Measurements from ENCODE around the gene GPR3.
"Not testable (repeated sequence)": the region's sequence is repeated elsewhere in the genome, so short reads cannot be mapped to it uniquely, and the experiment has no call there.

GPR3 gene

DNA sequence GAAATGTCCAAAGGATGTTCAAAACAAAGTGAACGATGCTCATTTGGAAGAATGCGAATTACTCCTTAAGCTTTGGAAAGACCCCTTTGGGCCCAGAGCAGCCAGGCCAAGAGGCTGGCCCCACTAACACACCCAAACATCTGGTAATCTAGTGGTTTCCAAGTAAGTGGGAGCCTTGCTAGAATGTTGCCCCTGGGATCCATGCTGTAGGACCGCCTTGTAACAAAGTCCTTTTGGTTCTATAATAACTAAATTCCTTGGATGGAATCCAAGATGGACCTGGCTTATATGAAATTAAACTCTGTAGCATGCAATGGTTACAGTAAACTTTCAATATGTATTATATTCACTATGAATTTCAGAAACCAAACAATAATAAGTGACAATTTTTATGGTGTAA, 25.3 kb downstream of the GPR3 start:
- in situ Hi-C loops (cut with HindIII; ENCODE audit: low sequenced_read_pairs), result loop anchor here (25.0 kb wide), 1 partner anchor 170 kb away; no protein-coding TSS in a partner anchor

DNA sequence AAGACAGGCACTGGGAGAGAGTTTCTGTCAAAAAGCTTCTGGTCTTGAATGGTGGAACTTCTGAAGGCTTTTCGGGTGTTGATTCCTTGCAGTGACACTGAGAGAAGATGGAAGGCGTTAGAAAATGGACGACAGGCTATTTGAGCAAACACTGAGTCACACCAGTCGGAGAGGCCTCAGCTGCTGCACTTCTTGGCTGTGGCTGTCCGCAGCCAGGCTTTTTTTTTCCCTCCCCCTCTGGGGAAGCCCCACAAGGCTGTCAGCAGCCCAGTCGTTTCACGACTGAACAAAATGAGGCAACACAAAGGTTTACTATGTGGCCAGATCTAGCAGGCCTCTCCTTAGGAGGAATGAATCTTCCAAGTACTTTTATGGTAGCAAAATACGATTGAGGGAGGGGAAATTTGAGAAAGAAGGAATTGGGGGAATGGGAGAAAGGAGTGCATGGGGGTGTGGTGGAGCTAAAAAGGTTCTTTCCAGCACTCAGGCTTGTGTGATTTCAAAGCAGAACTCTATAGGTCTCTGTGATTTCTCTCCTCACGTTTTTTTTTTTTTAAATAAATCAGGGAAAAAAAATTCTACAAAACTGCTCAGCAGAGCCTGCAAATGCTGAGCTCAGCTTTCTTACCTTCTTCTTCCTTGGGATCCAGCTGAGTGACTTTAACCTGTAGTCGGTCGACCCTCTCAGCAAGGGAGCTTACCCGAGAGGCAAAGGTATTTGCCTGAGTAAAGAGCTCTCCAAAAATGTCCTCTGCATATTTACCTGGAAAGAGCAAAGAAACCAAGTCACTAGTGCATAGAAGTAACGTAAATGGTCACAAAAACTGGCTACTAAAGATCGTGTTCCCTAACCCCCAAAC, 26.1 kb downstream of the GPR3 start:
- in situ Hi-C loops (cut with HindIII; ENCODE audit: low sequenced_read_pairs), result loop anchor here (25.0 kb wide), 1 partner anchor 169 kb away; no protein-coding TSS in a partner anchor

DNA sequence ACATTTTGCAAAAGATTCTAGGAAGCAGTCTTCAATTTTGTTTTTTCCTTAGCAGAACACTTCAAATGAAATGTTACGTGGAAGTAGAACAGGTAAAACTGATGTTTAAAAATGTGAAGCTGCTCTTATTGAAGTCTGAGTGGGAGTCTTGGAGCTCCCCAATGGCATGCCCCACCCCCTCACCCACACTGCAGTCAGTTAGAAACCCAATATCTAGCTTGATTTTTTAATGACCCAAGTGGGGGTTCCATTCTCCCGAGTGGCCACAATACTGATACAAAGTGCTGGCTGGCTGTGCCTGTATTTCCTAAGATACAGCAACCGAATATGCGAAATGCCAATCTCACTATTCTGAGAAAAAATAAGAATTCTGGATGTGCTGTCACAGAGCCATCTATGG, 31.3 kb downstream of the GPR3 start:
- in situ Hi-C loops (cut with HindIII; ENCODE audit: low sequenced_read_pairs), result loop anchor here (25.0 kb wide), 1 partner anchor 164 kb away; no protein-coding TSS in a partner anchor

DNA sequence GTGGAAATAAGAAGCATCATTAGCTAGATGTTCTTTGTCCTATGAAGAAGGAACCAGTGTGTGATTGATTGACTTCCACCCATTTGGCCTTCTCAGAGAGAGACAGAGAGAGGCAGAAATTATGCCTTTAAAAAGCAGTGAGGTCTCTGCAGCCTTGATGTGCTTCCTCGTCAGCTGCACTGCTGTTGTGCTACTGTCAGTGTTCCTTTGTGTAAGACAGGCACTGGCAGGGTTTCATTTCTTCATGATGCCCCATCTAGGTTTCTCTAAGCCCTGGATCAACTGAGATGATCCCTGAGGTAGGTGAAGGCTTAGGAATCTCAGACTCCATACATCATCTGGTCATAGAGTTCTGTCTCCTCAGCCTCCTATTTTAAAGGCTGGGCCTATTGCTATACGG, 34.9 kb downstream of the GPR3 start:
- in situ Hi-C loops (cut with HindIII; ENCODE audit: low sequenced_read_pairs), result no loop called here

DNA sequence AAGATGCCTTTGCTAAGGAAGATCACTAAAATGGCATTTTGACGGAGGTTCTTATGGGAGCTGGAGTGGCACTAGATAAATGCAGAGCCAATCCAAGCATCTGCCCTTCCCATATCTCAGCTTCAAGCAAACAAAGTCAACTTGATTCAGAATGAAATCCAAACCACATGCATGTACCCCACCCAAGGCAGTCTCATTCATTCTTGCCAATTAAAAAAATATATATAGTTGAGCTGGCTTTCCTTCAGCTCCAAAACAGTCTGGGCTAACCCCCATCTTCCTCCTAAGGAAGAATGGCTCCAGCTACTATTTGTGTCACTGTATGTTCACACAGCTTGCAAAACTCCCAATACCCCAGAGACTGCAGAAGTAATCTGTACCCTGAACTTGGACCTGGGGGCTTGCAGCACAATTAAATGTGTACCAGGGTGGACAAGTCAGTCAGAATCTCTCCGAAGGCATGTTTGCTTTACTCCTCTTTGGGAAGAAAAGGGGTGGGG, 35.4 kb downstream of the GPR3 start:
- in situ Hi-C loops (cut with HindIII; ENCODE audit: low sequenced_read_pairs), result no loop called here

DNA sequence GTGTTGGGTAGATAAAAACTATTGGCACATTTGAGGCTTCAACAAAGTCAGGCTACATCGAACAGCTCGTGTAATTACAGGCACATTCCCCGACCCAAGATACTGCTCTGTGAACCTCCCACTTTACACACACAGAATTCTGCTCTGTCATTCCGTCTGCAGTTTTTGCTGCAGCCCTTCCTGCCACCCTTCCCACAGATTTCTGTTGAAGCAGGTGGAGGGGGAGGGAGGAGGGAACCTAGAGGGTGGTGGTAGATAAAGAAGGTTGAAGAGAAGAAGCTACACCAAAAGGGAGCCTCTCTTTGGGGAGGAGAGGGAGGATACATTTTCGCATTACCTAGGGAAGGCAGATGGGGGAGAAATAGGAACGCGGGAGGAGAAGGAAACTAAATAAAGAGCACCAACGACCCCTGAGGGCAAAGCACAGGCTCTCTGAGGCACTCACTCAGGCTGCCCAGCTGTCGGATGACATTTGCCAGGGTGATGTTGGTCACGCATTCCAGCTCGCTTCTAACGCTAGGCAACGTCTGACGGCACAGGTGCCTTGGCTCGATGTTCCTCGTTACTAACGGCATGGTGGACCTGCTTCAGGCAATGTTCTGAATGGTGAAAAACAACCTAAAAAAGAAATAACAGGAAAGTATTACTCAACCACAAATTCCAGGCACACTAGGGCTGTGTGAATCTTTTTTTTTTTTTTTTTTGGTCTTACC, 36.0 kb downstream of the GPR3 start:
- in situ Hi-C loops (cut with HindIII; ENCODE audit: low sequenced_read_pairs), result no loop called here

DNA sequence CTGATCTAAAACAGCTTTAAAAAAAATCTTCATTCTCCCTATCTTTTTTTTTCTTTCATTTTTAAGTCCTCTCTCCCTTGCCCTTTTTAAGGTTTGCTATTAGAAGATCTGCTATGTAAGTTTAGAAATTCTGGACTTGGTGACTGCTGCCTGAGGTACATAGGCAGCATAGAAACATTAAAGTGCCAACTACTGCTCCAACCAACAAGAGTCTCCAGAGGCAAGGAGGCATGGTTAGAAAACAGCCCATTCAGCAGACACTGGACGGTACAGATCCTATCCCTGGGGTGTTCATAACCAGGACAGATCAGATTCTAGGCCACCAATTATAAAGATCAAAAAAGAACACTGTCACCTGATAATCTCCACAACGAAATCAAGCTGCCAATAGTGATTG, 36.6 kb downstream of the GPR3 start:
- in situ Hi-C loops (cut with HindIII; ENCODE audit: low sequenced_read_pairs), result no loop called here

DNA sequence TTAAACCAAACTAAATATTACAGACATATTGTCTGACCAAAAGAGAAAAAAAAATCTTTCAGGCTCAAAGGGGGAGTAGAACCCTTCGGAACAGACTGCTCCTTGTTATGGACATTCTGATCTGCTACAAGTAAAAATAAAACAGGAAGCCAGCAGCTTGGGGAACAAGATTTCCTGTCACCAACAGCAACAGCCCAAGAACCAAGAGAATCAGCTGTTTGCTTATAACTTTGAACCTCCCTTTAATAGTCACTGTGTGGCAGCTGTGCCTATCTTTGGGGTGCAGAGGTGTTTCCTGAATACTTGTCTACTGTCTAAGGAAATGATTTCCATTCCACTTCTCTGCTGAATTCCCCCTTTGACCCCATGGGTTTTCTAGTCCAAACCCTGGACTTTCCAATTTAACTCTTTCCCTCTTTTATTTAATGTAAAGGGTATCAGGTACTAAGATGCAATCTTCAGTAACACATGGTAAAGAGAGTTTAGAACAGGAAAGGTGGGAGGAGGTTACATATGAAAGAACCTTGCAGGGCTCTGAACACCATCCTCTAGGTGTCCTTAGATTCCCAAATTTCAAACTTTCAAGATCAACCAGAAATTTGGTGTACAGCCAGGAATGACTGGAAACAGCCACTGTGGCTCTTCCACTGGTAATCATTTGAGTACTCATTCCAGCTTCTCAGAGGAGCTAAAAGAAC, 38.6 kb downstream of the GPR3 start:
- in situ Hi-C loops (cut with HindIII; ENCODE audit: low sequenced_read_pairs), result no loop called here

DNA sequence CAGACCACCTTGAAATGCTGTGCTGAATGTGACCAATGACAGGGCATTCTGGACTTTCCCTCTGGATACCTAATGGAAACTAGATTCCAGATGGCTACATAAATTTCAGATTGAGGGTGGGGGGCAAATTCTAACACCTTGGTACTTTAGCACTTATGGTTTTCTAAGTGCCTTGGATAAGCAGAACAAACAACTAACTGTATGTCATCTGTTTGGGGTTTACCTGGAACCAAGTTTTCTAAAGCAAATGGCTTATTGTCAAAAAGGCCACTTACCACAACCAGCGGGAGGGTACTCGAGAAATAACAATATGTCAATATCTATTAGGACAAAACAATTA, 39.1 kb downstream of the GPR3 start:
- in situ Hi-C loops (cut with HindIII; ENCODE audit: low sequenced_read_pairs), result no loop called here

DNA sequence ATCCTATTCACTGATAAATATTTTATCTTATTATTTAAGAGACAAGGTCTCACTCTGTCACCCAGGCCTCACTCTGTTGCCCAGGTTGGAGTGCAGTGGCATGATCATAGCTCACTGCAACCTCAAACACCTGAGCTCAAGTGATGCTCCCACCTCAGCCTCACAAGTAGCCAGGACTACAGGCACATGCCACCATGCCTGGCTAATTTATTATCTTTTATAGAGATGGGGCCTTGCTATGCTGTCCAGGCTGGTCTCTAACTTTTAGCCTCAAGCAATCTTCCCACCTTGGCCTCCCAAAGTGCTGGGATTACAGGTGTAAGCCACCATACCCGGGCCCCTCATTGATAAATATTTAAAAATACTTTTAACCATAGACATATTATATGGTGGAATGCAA, 40.3 kb downstream of the GPR3 start:
- in situ Hi-C loops (cut with HindIII; ENCODE audit: low sequenced_read_pairs), result not testable (repeated sequence)

DNA sequence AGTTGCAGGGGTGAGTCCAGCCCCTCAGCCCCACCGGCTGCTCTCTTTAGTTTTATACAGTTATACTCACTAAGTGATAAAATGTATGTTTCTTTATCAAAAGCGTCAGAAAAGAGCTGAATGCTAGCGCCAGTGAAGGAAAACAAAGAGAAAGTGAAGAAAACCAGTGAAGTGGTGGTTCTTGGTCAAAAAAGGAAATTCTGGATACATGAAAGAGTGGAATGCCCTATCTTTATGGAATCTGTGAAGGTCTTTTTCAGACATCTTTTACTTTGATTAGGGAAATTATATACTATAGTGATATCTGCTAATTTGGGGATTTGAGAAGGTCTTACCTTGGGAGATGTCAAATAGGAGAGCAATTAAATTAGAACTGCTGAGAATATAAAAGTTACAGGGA, 41.3 kb downstream of the GPR3 start:
- in situ Hi-C loops (cut with HindIII; ENCODE audit: low sequenced_read_pairs), result no loop called here

DNA sequence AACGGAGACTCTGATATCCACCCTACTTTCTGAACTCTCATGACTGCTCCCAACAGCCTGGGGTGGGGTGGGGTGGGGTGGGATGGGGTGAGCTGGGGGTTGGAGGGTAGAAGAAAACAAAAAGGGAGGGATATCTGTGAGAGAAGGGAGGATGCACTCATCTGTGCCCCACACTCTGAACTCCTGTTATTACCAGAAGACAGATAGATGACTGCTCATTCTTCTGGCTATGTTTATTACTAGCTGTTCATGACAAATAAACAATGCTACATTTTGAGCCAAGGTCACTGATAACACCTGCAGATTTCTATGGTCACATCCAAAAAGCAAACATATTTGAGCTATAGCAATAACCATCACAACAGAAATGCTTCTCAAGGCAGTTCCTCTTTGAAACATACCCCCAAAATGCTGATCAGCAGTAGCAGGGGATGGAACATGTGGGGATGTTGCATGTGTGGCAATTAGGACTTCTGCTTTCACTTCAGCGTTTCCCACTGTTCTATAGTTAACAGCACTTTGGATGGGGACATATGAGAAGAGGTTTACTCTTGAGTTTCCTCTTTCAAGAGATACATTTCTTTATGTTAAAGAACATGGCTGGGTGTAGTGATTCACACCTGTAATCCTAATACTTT, 43.3 kb downstream of the GPR3 start:
- in situ Hi-C loops (cut with HindIII; ENCODE audit: low sequenced_read_pairs), result no loop called here

DNA sequence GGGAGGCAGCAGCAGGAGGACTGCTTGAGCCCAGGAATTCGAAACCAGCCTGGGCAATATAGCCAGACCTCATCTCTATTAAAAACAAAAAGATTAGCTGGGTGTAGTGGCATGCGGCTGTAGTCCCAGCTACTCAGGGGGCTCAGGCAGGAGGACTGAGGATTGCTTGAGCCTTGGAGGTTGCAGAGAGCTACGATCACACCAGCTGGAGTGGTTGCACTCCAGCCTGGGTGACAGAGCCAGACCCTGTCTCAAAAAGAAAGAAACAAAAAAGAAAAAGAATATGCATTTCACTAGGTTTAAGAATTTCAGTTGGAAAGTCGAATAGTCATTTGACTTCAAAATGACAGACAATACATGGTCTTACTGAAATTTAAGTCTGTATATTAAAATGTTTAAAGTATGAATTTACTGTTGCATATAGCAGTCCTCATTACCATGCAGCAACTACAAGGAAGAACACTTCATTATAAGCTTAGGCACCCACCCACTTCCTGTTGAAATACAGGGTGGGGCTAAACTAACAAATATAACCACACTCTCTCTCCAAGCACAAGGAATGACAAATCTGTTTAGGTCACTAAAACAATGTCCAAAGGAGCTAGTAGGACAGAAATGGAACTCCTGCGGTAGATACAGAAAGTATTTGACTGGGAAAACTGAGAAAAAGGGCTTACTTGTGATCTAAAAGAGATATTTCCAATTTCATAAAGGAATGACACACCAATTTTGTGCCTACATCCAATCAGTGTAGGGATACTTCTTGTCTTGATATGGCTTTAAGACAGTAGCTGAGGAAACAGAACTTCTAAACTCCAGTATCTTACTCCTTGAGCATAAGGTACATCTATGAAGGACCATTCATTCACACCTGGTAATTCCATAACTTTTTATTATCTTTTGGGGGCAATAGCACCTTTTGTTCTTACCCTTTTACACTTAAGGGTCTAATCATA, 44.1 kb downstream of the GPR3 start:
- in situ Hi-C loops (cut with HindIII; ENCODE audit: low sequenced_read_pairs), result no loop called here

DNA sequence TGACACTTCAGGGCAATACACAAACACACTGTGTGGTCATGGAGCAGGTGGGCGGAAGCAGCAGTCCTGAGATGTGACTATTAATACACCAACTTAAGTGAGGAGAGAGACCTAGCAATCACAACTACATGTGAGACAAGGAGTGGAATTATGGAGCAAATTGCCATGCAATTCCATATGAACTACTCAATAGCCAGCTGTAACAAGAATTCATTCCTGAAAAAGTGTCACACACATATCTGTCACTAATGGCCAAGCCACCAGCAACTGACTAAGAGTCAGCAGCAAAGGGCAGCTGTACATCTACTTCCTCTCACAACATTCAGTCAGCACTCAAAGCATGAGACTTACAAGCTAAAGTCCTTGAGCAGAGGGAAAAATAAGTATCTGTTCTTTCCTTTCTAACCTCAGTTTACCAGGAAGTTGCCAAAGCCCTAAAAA, 46.2 kb downstream of the GPR3 start:
- in situ Hi-C loops (cut with HindIII; ENCODE audit: low sequenced_read_pairs), result no loop called here

DNA sequence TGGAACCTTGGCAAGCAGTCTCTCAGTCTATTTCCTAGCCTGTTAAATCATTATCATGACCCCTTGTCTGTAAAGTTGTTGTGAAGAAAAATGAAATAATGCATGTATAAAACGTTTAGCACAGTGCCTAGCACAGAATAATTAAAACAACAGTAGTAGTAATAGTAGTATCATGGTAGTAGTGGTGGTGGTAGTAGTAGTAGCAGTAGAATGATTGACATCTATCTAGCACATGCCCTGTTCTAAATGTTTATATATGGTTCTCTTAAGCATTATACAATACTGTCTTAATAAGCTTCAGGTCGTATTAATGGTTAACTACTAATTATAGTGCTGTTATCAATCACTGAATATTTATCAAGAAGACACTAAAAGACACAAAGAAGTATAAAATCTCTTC, 46.7 kb downstream of the GPR3 start:
- in situ Hi-C loops (cut with HindIII; ENCODE audit: low sequenced_read_pairs), result no loop called here

DNA sequence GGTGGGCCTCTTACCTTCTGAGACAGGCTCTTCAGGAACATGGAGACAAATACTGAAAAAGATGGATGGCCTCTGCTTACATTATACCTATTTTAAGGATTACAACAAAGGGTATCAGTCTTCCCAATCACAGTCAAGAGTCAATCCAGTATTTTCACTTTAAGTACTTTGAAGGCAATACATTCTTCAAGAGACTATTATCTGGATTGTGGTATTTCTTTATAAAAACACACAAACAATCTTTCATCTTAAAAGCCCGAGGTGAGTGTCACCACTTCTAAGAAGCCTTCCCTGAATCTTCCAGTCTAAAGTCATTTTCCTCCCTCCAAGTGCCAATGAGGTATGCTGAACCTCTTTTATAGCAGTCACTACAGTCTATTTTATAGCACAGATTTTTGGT, 52.2 kb downstream of the GPR3 start:
- in situ Hi-C loops (cut with HindIII; ENCODE audit: low sequenced_read_pairs), result no loop called here

All from DLD1 (cell line).